ENCODE data around the gene AAK1.

- no peak for TF ChIP-seq IRF2 (CRISPR knock-in tag; IDR thresholded peaks at IDR 0.05)
- TF ChIP-seq KAT7 (CRISPR knock-in tag; IDR thresholded peaks at IDR 0.05; ENCODE audit: borderline replicate concordance) = no peak
- no peak for TF ChIP-seq ZNF704 (CRISPR knock-in tag; IDR thresholded peaks at IDR 0.05; ENCODE audit: borderline replicate concordance)
- TF ChIP-seq GPN1 (CRISPR knock-in tag; IDR thresholded peaks at IDR 0.05; ENCODE audit: borderline replicate concordance) = no peak
- TF ChIP-seq ZNF891 (CRISPR knock-in tag; IDR thresholded peaks at IDR 0.05) = no peak
- TF ChIP-seq SP2 (CRISPR knock-in tag; IDR thresholded peaks at IDR 0.05) = no peak
- no peak for TF ChIP-seq ZNF530 (CRISPR knock-in tag; IDR thresholded peaks at IDR 0.05; ENCODE audit: low read depth)
These were observed 94.1 kb downstream of the AAK1 start for GRCh38 chr2:69549421-69549820.
